ENCODE measurements around the gene CTDSPL.

GRCh38 chr3:37945156-37945806 is 83.6 kb downstream of the CTDSPL start:
- TF ChIP-seq CTCF (conservative IDR thresholded peaks at IDR 0.05) (no peak), EZH2 (IDR thresholded peaks at IDR 0.05; ENCODE audit: low read depth) (no peak)

All from PC-9 (cell line).